Nephron progenitor cell (in vitro differentiated cells): Measurements from ENCODE around the gene GRK5.
A peak's percentile ranks its signal among the peaks of the same experiment; 100 is the strongest.

Experiments used
- DNase-seq: peaks from one replicate; pipeline ENCODE4 v3.0.0; 2021
- H3K27ac Mint-ChIP-seq: 2 replicates; pipeline ENCODE4 v1.8.0; 2021; ENCODE audit warnings: mild to moderate bottlenecking, moderate library complexity, mixed read lengths
- H3K27me3 Mint-ChIP-seq: 2 replicates; pipeline ENCODE4 v1.8.0; 2021; ENCODE audit warnings: mild to moderate bottlenecking, low read depth, mixed read lengths; ENCODE audit not compliant: poor library complexity
- H3K36me3 Mint-ChIP-seq: 2 replicates; pipeline ENCODE4 v1.8.0; 2021; ENCODE audit warnings: low read depth, mixed read lengths
- H3K4me1 Mint-ChIP-seq: 2 replicates; pipeline ENCODE4 v1.8.0; 2021; ENCODE audit warnings: mixed read lengths
- H3K4me3 Mint-ChIP-seq: 2 replicates; pipeline ENCODE4 v1.8.0; 2021; ENCODE audit warnings: mild to moderate bottlenecking, moderate library complexity, mixed read lengths
- H3K9me3 Mint-ChIP-seq: 2 replicates; pipeline ENCODE4 v1.8.0; 2021; ENCODE audit warnings: mild to moderate bottlenecking, moderate library complexity, mixed read lengths
- TF ChIP-seq, protein P1 (sequence below): fragments of 200-600 bp; sonication (generic); IDR thresholded peaks from 2 replicates; pipeline ENCODE4 v1.5.0; 2021; ENCODE audit warnings: antibody characterized with exemption

Gene GRK5

GRCh38 chr10:119207366-119207666 lies at the start of gene GRK5:
Gene GRK5, plus strand, starts transcription at chr10:119207571. Its CDS starts 347 bp downstream, at chr10:119207918.
- no peaks in the 10 kb centered on the region for H3K9me3 Mint-ChIP-seq
- peak; percentile 92 for DNase-seq
- peak within 1 kb of the TSS; percentile 98 for H3K4me3 Mint-ChIP-seq
- H3K27me3 Mint-ChIP-seq, result peaks cover 15% of the 10 kb centered on the region
- TF ChIP-seq, protein P1, sequence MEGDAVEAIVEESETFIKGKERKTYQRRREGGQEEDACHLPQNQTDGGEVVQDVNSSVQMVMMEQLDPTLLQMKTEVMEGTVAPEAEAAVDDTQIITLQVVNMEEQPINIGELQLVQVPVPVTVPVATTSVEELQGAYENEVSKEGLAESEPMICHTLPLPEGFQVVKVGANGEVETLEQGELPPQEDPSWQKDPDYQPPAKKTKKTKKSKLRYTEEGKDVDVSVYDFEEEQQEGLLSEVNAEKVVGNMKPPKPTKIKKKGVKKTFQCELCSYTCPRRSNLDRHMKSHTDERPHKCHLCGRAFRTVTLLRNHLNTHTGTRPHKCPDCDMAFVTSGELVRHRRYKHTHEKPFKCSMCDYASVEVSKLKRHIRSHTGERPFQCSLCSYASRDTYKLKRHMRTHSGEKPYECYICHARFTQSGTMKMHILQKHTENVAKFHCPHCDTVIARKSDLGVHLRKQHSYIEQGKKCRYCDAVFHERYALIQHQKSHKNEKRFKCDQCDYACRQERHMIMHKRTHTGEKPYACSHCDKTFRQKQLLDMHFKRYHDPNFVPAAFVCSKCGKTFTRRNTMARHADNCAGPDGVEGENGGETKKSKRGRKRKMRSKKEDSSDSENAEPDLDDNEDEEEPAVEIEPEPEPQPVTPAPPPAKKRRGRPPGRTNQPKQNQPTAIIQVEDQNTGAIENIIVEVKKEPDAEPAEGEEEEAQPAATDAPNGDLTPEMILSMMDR, result no peak
- H3K27ac Mint-ChIP-seq, result peak within 1 kb of the TSS; percentile 95
- no peaks in the 10 kb centered on the region for H3K36me3 Mint-ChIP-seq
- H3K4me1 Mint-ChIP-seq, result peaks cover 59% of the 10 kb centered on the region

DNA sequence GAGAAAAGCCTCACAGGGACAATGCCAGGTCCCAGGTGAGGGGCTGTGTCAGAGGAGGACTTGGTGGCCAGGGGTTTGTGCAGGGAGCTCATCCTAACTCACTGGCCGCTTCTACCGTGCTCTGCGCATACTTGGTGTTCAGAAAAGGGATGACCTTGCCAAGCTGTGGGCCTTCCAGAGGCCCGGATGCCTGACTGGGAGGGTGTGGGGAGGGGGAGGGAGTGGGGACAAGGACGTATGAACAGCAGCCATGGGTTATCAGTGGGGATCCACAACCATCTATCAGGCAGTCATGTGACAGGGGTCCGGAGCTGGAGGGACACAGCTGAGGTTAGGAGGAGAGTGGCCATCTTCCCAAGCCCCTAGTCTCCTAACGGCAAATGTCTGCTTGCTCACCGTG lies 48.0 kb upstream of the GRK5 start:
- no peak overlapping the region for H3K4me3 Mint-ChIP-seq
- peaks cover 36% of the 10 kb centered on the region for H3K36me3 Mint-ChIP-seq
- no peak overlapping the region for H3K27ac Mint-ChIP-seq
- no peaks in the 10 kb centered on the region for H3K9me3 Mint-ChIP-seq
- H3K4me1 Mint-ChIP-seq, result peaks cover 39% of the 10 kb centered on the region
- DNase-seq, result no peak
- peaks cover 4% of the 10 kb centered on the region for H3K27me3 Mint-ChIP-seq
- TF ChIP-seq, protein P1, result no peak

DNA sequence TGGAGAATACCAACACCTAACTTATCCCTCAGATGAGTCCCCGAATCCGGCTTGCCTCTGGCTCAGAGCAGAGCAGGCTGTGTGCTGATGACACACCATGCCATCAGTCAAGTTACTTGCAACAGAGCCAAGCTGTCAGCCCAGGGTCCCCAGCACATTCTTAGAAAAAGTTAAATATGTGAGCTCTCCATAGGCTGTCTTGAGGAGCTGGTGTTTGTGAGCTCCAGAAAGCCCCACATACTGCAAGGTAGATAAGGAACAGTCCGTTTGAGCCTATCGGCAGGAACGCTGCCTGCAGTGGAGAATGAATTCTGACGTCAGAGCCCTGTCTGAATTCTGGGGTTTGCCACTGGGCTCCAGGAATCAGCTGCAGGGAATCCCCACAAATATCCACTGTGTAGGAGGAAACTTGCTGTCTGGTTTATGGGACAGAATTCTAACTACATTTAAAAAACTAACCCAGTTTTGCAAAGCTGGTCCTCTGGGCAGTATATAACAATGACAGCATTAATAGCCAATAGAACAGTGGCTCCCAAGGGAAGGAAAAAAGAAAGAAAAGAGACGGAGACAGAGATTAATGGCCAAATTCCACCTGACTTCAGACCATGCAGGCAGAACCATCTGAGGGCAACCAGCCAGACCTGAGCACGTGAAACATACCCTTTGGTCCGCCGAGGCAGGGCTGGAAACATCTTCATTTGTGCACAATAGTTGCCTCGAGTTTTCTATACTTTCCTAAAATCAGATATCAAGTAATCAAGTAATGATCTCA lies 45.5 kb upstream of the GRK5 start:
- peak overlapping the region; percentile 85 for H3K27ac Mint-ChIP-seq
- peak; percentile 34 for DNase-seq
- no peaks in the 10 kb centered on the region for H3K9me3 Mint-ChIP-seq
- H3K27me3 Mint-ChIP-seq, result peaks cover 4% of the 10 kb centered on the region
- peaks cover 11% of the 10 kb centered on the region for H3K36me3 Mint-ChIP-seq
- TF ChIP-seq, protein P1, result no peak
- H3K4me3 Mint-ChIP-seq, result peak overlapping the region; percentile 30
- H3K4me1 Mint-ChIP-seq, result peaks cover 58% of the 10 kb centered on the region

DNA sequence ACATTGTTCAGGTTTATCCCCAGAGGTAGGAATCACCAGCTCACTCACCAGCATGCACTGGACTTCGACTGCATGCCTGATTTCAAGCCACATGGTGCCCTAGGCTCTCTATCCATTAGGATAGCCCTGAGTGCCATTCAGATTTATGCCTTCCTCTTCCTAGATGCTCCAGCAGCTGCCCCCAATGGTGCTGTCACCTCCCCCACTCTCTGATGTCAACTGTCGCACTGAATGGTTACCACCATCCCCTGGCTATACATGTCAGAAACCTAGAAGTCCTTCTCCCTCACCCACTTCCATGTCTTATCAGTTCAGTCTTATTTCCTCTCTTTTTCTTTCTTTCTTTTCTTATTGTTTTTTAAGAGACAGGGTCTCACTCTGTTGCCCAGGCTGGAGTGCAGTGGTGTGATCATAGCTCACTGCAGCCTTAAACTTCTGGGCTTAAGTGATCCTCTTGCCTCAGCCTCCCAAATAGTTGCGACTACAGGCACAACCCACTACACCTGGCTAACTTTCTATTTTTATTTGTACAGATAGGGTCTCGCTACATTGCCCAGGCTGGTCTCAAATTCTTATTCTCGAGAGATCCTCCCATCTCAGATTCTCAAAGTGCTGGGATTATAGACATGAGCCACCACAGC lies 44.8 kb upstream of the GRK5 start:
- H3K9me3 Mint-ChIP-seq, result no peaks in the 10 kb centered on the region
- TF ChIP-seq, protein P1, result no peak
- peaks cover 14% of the 10 kb centered on the region for H3K36me3 Mint-ChIP-seq
- DNase-seq, result peak; percentile 18
- H3K4me3 Mint-ChIP-seq, result peak overlapping the region; percentile 35
- H3K27me3 Mint-ChIP-seq, result peaks cover 4% of the 10 kb centered on the region
- H3K27ac Mint-ChIP-seq, result peak overlapping the region; percentile 85
- H3K4me1 Mint-ChIP-seq, result peaks cover 64% of the 10 kb centered on the region

DNA sequence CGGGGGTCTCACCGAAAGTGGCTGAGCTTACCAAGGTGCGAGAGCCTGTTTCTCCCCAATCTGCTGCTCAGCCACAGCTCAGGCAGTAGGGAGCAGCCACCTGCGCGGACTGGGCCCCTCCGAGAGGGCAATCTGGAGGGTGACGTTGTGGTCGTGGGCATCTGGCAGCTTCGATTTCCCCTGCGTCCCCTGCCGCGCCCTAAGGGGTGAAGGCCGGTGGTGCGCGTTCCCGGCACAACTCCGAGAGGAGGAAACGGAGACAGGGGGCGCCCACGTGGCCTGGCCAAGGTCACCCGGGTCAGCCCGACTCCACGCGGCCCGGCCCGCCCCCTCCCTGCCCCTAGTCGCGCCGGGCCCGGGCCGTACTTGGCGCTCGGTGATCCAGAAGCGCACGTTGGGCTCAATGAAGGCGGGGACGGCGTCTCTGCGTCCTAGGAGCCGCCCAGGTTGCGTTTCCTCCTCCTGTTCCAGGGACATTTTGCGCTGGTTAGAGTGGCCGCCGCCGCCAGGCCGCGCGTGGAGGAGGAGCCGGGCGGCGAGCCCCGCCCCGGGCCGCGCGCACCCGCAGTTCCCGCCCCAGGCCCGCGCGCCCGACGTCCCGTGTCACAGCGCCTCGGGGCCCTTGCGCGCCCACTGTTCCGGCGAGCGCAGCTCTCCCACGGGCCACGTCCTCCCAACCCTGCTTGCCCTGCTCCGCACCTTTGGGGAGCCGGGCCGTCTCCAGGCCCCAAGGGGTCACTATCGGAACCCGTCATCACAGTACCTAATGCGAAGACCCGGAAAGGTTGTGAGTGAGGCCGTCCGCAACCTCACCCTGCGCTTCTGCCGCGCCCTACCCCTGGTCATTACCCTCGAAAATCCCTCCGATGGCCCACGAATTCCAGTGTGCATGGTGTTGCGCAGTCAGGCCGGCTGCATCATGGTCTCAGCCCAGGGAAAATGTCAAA lies 41.9 kb upstream of the GRK5 start, which contains the start of gene SFXN4:
Gene SFXN4 (minus strand): TSS at position 544 of the 947 bp plus-strand sequence. CDS start 67 bp downstream, at position 477.
- Mint-ChIP-seq H3K9me3 (no peaks in the 10 kb centered on the region), H3K4me3 (peak within 1 kb of the TSS; percentile 86), H3K4me1 (peaks cover 64% of the 10 kb centered on the region), H3K36me3 (peaks cover 28% of the 10 kb centered on the region), H3K27me3 (peaks cover 4% of the 10 kb centered on the region), H3K27ac (peak within 1 kb of the TSS; percentile 78)
- TF ChIP-seq, protein P1, result no peak
- peak; percentile 75 for DNase-seq
